Smooth muscle cell of the coronary artery (primary cell): ENCODE results near the gene GJB6. TPM values are rescaled to one million over a fixed set of nuclear protein-coding genes. Genes with fewer than 3 reads are reported as not detected.

Source experiments
- total RNA-seq: library from RNA; depleted of rRNA; stranded (reverse); fragments of >200 nt; gene quantifications from 2 replicates; pipeline ENCODE4 v1.2.3, GENCODE V29; 2014; ENCODE audit warnings: low replicate concordance

Gene GJB6
- total RNA-seq = not detected in 2 replicates

DNA sequence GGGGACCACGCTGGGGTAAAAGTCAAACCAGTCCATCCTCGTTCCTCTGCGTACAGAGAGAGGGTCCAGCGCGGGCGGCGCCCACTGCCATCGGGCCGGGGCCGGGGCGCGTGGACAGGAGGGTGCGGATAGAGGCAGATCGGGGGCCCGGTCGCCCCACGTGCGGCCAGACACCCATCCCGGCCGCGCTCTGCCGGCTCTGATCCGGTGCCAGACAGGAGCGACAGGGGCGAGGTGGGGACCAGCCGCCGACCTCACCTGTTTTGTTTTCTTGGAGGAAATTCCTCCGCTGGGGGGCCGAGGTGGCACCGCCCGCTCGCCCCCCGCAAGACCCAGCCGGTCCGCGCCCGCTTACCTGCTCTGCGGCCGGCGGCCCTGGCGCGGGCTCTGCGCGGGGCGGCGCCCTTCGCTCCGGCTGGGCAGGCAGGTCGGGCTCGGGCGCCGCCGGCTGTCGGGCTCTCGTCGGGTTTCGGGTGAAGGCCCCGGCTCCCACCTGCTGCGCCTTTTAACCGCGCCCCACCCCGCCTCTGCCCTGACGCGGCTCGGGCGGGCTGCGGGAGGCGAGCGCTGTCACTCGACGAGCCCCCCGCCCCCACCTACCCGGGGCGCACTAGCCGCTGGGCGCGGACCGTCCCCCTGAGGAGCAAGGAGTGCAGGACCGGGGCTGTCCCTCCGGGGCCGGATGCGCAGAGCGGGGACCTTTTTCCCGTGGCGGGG is at the start of gene GJB6:
GJB6 (minus strand) TSS at position 481 of the 717 bp plus-strand sequence. CDS start 8,839 bp downstream, outside the sequence.

DNA sequence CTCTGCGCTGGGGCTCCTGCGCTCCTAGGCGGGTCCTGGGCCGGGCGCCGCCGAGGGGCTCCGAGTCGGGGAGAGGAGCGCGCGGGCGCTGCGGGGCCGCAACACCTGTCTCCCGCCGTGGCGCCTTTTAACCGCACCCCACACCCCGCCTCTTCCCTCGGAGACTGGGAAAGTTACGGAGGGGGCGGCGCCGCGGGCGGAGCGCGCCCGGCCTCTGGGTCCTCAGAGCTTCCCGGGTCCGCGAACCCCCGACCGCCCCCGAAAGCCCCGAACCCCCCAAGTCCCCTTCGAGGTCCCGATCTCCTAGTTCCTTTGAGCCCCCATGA is 39.3 kb downstream of the GJB6 start, which contains the start of gene GJB2:
GJB2 (minus strand) TSS at position 103 of the 326 bp plus-strand sequence. CDS start 3,357 bp downstream, outside the sequence.

Other genes starting within 250 kb of the GJB6 start
- gene GJA3, start 71.3 kb downstream of the GJB6 start, total RNA-seq = 0.23 and 0.60 TPM in 2 replicates
- 0.82 TPM in 1 of 2 replicates, not detected in the other for gene GJB2, start 39.4 kb downstream of the GJB6 start, total RNA-seq